AG10803 (cell line): ENCODE results near the gene BCL10.
"Not testable (repeated sequence)": the region's sequence is repeated elsewhere in the genome, so short reads cannot be mapped to it uniquely, and the experiment has no call there.

ENCODE experiments used
- DNase-seq: peaks from one replicate; pipeline ENCODE4 v3.0.0; 2010; ENCODE audit warnings: low read depth
- H3K4me3 ChIP-seq: 2 replicates; pipeline ENCODE4 v1.5.1; 2011; ENCODE audit warnings: mild to moderate bottlenecking, low read length, control low read depth
- CTCF ChIP-seq: conservative IDR thresholded peaks from 2 replicates; pipeline ENCODE4 v1.5.1; 2011; ENCODE audit warnings: mild to moderate bottlenecking, low read length, control low read depth, inconsistent platforms

Gene BCL10

DNA sequence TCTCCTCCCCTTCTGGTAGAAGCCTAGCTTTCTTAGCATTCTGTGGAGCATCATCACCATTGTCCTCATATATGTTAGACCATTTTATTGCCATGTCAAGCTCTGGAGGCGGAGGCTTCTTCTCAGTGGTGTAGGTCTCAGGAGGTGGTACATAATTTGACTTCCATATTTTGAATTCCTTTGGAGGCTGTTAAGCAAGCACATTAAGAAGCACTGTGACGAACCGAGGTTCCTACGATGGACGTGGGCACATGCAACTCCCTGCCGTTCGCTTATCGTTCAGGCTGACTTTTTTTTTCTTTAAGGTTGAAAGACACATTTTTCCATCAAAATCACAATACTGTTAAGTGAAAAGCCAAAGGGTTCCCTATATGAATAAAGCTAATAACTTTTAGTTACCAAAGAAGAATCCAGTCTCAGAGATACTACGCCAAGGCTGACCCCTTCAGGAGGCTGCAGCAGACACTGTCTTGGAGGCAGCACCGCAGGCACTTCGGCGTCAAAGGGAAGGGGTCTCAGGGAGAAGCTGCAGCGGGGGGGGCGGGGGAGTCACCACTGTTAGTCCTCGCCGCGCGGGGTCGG, 17.8 kb downstream of the BCL10 start:
- DNase-seq = peak; percentile 62
- peak overlapping the region; percentile 89 for H3K4me3 ChIP-seq
- TF ChIP-seq CTCF = 0 out of 2 replicates have a peak, but pooled peaks have one; percentile 27

- not testable (repeated sequence) for H3K4me3 ChIP-seq, DNase-seq
These were observed 27.4 kb downstream of the BCL10 start for GRCh38 chr1:85249042-85249441.

DNA sequence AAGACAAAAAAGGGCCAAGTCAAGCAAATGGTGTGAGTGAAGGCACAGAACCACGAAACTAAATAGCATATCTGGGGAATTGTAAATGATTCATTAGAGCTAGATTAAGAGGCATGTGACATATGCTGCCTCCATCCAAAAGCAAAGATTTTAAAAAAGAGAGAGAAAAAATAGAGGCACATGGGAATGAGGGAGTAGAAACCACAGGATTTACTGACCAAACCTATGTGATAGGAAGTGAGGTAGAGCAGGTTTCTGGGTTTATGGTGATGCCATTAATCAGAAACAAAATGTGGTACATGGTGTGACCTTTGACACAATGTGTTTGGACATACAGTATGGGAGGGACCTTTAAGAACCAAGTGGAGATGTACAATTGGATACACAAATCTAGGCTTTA, 30.5 kb downstream of the BCL10 start:
- no peak for DNase-seq
- no peak for TF ChIP-seq CTCF
- no peak overlapping the region for H3K4me3 ChIP-seq

- no peak for TF ChIP-seq CTCF
- H3K4me3 ChIP-seq = no peak overlapping the region
- DNase-seq = peak; percentile 55
These were observed 31.0 kb downstream of the BCL10 start for GRCh38 chr1:85245456-85245855.

DNA sequence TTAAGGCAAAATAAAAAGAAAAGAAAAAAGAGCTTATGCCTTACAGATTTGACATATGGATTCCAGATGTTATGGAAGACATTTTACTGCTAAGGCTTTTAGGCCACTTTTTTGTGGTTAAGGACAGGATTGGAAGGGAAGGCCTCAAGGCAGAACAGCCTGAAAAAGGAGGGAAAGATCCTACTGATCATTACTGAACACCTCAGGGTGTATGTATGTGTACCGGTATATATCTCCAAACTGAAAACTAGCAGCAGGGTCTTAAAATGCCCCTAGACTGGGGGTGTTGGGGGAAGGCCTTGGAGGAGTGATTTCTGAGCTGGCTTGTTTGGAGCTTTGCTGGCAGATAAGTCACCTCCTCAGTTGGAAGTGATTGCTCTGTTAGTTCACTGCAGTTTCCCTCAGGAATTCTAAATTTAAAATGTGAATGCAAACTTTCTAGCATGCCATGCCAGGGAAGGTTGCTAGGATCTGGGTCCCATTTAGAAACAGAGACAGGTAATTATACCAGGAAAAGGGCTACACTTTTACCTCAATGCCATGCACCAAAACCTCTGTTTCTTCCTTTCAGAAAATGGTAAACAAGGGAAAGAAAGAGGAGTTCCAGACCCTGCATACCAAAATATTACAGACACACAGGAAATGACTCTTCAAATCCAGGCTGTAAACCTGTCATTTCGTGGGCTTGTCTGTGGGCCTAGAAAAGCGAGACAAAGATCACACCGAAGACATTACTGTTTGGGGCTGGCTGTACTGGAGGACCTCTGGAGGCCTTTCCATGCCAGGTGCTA, 32.0 kb downstream of the BCL10 start:
- DNase-seq = peak; percentile 88
- TF ChIP-seq CTCF = peak; percentile 29
- H3K4me3 ChIP-seq = no peak overlapping the region

GRCh38 chr1:85243372-85243771, 33.1 kb downstream of the BCL10 start:
- no peak for TF ChIP-seq CTCF
- H3K4me3 ChIP-seq = no peak overlapping the region
- DNase-seq = no peak

GRCh38 chr1:85240643-85241042, 35.8 kb downstream of the BCL10 start:
- DNase-seq = peak; percentile 24
- no peak overlapping the region for H3K4me3 ChIP-seq
- no peak for TF ChIP-seq CTCF
